Neural cell (in vitro differentiated cells): ENCODE data around the gene SHC2. TPM values are rescaled to one million over a fixed set of nuclear protein-coding genes. Genes with fewer than 3 reads are reported as not detected.
"Not testable (repeated sequence)": the region's sequence is repeated elsewhere in the genome, so short reads cannot be mapped to it uniquely, and the experiment has no call there.

Source experiments
- H2AFZ ChIP-seq: fragments of 200-600, 300-800 bp; sonication (generic), shearing (Covaris generic); 2 replicates; pipeline ENCODE4 v1.6.0; 2014; ENCODE audit warnings: low read depth, mild to moderate bottlenecking, antibody characterized with exemption, low read length, moderate library complexity
- H3F3A ChIP-seq: fragments of 200-600 bp; shearing (Covaris generic); 2 replicates; pipeline ENCODE4 v1.6.1; 2016; ENCODE audit warnings: mild to moderate bottlenecking, moderate library complexity, mixed read lengths, antibody characterized with exemption, low read length; ENCODE audit not compliant: insufficient read depth, poor library complexity, severe bottlenecking
- H3K27ac ChIP-seq: fragments of 200-600, 300-800 bp; sonication (generic), shearing (Covaris generic); 2 replicates; pipeline ENCODE4 v1.5.1; 2014; ENCODE audit warnings: mild to moderate bottlenecking, low read length, moderate library complexity
- H3K27me3 ChIP-seq: fragments of 300-800, 200-600 bp; sonication (generic), shearing (Covaris generic); 2 replicates; pipeline ENCODE4 v1.6.0; 2014; ENCODE audit warnings: mild to moderate bottlenecking, low read depth, low read length, moderate library complexity; ENCODE audit not compliant: insufficient read depth
- H3K36me3 ChIP-seq: fragments of 300-800, 200-600 bp; sonication (generic), shearing (Covaris generic); 2 replicates; pipeline ENCODE4 v1.5.1; 2014; ENCODE audit warnings: mild to moderate bottlenecking, antibody characterized with exemption, low read length, moderate library complexity; ENCODE audit not compliant: insufficient read depth
- H3K4me2 ChIP-seq: fragments of 300-800, 200-600 bp; sonication (generic), shearing (Covaris generic); 2 replicates; pipeline ENCODE4 v1.6.0; 2014; ENCODE audit warnings: mild to moderate bottlenecking, low read length
- H3K4me3 ChIP-seq: fragments of 300-800, 200-600 bp; sonication (generic), shearing (Covaris generic); 2 replicates; pipeline ENCODE4 v1.5.1; 2014; ENCODE audit warnings: mild to moderate bottlenecking, low read length, moderate library complexity
- H3K79me2 ChIP-seq: fragments of 200-600 bp; shearing (Covaris generic); replicated peaks from 2 replicates; pipeline ENCODE4 v1.6.0; 2014; ENCODE audit warnings: mild to moderate bottlenecking, low read length, moderate library complexity; ENCODE audit not compliant: insufficient read depth
- H3K9ac ChIP-seq: fragments of 300-800, 200-600 bp; sonication (generic), shearing (Covaris generic); 2 replicates; pipeline ENCODE4 v1.6.1; 2016; ENCODE audit warnings: mild to moderate bottlenecking, low read length, mixed read lengths
- H3K9me2 ChIP-seq: fragments of 200-600 bp; shearing (Covaris generic); 2 replicates; pipeline ENCODE4 v1.6.1; 2016; ENCODE audit warnings: mild to moderate bottlenecking, low read length, mixed read lengths; ENCODE audit not compliant: insufficient read depth
- H3K9me3 ChIP-seq: fragments of 200-600, 300-800 bp; sonication (generic), shearing (Covaris generic); 2 replicates; pipeline ENCODE4 v1.6.1; 2016; ENCODE audit warnings: mild to moderate bottlenecking, mixed run types, low read length, moderate library complexity, mixed read lengths
- H4K20me1 ChIP-seq: fragments of 200-600 bp; shearing (Covaris generic); 2 replicates; pipeline ENCODE4 v1.6.1; 2016; ENCODE audit warnings: mild to moderate bottlenecking, mixed run types; ENCODE audit not compliant: insufficient read depth
- EP300 ChIP-seq: fragments of 450-650 bp; conservative IDR thresholded peaks from 2 replicates; pipeline ENCODE4 v1.6.1; 2014; ENCODE audit warnings: antibody characterized with exemption, mild to moderate bottlenecking, moderate library complexity; ENCODE audit not compliant: poor library complexity, severe bottlenecking
- EZH2 ChIP-seq: fragments of 200-600, 300-800 bp; shearing (Covaris generic), sonication (generic); IDR thresholded peaks from 2 replicates; pipeline ENCODE4 v1.6.1; 2014; ENCODE audit warnings: antibody characterized with exemption, low read length, borderline replicate concordance, mild to moderate bottlenecking; ENCODE audit not compliant: insufficient read depth, poor library complexity, severe bottlenecking
- MXI1 ChIP-seq: fragments of 450-650 bp; conservative IDR thresholded peaks from 2 replicates; pipeline ENCODE4 v1.6.1; 2014; ENCODE audit warnings: antibody characterized with exemption, mild to moderate bottlenecking; ENCODE audit not compliant: poor library complexity, severe bottlenecking
- POLR2AphosphoS5 ChIP-seq: IDR thresholded peaks from 2 replicates; pipeline ENCODE4 v1.6.1; 2012
- RAD21 ChIP-seq: fragments of 450-650 bp; conservative IDR thresholded peaks from 2 replicates; pipeline ENCODE4 v1.6.1; 2014; ENCODE audit warnings: antibody characterized with exemption, mild to moderate bottlenecking, moderate library complexity
- SMC3 ChIP-seq: fragments of 450-650 bp; conservative IDR thresholded peaks from 2 replicates; pipeline ENCODE4 v1.6.1; 2014; ENCODE audit warnings: antibody characterized with exemption, mild to moderate bottlenecking, moderate library complexity; ENCODE audit not compliant: poor library complexity
- TAF1 ChIP-seq: IDR thresholded peaks from 2 replicates; pipeline ENCODE4 v1.6.1; 2012; ENCODE audit warnings: low read depth
- polyA plus RNA-seq: library from polyadenylated mRNA; depleted of rRNA; stranded (reverse); fragments of >200 nt; gene quantifications from 2 replicates; pipeline ENCODE4 v1.2.3, GENCODE V29; 2014
- TF ChIP-seq, protein P1 (sequence below): IDR thresholded peaks from 2 replicates; pipeline ENCODE4 v1.6.1; 2012; ENCODE audit warnings: borderline replicate concordance
- TF ChIP-seq, protein P2 (sequence below): fragments of 450-650 bp; IDR thresholded peaks from 2 replicates; pipeline ENCODE4 v1.5.1; 2014; ENCODE audit warnings: antibody characterized with exemption, mild to moderate bottlenecking, moderate library complexity; ENCODE audit not compliant: poor library complexity, severe bottlenecking

Gene SHC2
- polyA plus RNA-seq, 1 donor from 2014 or later, result 75.8 TPM

DNA sequence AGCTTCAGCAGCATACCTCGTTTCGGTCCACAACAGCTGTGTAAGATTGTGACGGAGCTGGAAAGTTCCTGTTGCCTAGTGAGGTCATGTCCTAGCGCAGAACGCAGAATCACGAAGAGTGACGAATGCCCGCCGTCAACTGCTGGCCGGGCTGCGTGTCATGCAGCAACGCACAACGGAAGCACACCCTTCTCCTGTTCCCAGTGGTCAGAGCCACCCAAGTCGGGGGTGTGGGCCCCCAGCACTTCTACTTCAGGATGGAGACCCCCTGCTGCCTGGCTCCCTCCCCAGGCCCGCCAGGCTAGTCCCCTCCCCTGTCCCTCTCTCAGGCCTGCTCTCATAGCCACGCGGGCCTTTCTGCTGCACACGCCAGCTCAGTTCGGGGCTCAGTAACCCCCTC, 77.8 kb downstream of the SHC2 start:
- Histone ChIP-seq H3K27me3 (no peaks in the 10 kb centered on the region), H2AFZ (no peak overlapping the region), H3K4me2 (no peak overlapping the region), H3K27ac (no peak overlapping the region), H3K4me3 (no peak overlapping the region), H3K9me2 (no peaks in the 10 kb centered on the region), H3K79me2 (no peaks in the 10 kb centered on the region), H3K9me3 (no peaks in the 10 kb centered on the region), H3K9ac (no peak overlapping the region), H3K36me3 (no peaks in the 10 kb centered on the region), H4K20me1 (no peaks in the 10 kb centered on the region), H3F3A (no peaks in the 10 kb centered on the region)
- TF ChIP-seq EP300, result no peak
- no peak for TF ChIP-seq RAD21
- TF ChIP-seq, protein P1, sequence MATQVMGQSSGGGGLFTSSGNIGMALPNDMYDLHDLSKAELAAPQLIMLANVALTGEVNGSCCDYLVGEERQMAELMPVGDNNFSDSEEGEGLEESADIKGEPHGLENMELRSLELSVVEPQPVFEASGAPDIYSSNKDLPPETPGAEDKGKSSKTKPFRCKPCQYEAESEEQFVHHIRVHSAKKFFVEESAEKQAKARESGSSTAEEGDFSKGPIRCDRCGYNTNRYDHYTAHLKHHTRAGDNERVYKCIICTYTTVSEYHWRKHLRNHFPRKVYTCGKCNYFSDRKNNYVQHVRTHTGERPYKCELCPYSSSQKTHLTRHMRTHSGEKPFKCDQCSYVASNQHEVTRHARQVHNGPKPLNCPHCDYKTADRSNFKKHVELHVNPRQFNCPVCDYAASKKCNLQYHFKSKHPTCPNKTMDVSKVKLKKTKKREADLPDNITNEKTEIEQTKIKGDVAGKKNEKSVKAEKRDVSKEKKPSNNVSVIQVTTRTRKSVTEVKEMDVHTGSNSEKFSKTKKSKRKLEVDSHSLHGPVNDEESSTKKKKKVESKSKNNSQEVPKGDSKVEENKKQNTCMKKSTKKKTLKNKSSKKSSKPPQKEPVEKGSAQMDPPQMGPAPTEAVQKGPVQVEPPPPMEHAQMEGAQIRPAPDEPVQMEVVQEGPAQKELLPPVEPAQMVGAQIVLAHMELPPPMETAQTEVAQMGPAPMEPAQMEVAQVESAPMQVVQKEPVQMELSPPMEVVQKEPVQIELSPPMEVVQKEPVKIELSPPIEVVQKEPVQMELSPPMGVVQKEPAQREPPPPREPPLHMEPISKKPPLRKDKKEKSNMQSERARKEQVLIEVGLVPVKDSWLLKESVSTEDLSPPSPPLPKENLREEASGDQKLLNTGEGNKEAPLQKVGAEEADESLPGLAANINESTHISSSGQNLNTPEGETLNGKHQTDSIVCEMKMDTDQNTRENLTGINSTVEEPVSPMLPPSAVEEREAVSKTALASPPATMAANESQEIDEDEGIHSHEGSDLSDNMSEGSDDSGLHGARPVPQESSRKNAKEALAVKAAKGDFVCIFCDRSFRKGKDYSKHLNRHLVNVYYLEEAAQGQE, result no peak
- TF ChIP-seq SMC3, result no peak
- TF ChIP-seq MXI1, result no peak
- no peak for TF ChIP-seq POLR2AphosphoS5
- TF ChIP-seq, protein P2, sequence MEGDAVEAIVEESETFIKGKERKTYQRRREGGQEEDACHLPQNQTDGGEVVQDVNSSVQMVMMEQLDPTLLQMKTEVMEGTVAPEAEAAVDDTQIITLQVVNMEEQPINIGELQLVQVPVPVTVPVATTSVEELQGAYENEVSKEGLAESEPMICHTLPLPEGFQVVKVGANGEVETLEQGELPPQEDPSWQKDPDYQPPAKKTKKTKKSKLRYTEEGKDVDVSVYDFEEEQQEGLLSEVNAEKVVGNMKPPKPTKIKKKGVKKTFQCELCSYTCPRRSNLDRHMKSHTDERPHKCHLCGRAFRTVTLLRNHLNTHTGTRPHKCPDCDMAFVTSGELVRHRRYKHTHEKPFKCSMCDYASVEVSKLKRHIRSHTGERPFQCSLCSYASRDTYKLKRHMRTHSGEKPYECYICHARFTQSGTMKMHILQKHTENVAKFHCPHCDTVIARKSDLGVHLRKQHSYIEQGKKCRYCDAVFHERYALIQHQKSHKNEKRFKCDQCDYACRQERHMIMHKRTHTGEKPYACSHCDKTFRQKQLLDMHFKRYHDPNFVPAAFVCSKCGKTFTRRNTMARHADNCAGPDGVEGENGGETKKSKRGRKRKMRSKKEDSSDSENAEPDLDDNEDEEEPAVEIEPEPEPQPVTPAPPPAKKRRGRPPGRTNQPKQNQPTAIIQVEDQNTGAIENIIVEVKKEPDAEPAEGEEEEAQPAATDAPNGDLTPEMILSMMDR, result no peak
- TF ChIP-seq TAF1, result no peak
- TF ChIP-seq EZH2, result no peak

DNA sequence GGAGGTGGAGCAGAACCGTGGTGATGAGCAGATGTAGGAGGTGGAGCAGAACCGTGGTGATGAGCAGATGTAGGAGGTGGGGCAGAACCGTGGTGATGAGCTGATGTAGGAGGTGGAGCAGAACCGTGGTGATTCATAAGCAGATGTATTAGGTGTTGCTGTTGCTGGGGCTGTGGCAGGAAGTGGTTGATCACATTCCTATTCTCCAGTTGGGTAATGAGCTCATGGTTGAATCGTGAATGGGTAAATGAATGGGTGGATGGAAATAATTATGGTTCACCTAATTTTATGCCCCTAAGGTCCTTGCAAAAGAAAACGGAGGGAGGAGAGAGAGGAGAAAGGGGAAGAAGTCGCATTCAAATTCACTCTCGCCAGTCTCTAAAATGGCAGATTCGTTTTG, 78.3 kb downstream of the SHC2 start:
- not testable (repeated sequence) for H3K9me2 ChIP-seq, H3K9me3 ChIP-seq, H3K27ac ChIP-seq, H3K9ac ChIP-seq, H3K4me3 ChIP-seq, H2AFZ ChIP-seq, H4K20me1 ChIP-seq, H3K36me3 ChIP-seq, H3K27me3 ChIP-seq, H3F3A ChIP-seq, H3K79me2 ChIP-seq, H3K4me2 ChIP-seq

DNA sequence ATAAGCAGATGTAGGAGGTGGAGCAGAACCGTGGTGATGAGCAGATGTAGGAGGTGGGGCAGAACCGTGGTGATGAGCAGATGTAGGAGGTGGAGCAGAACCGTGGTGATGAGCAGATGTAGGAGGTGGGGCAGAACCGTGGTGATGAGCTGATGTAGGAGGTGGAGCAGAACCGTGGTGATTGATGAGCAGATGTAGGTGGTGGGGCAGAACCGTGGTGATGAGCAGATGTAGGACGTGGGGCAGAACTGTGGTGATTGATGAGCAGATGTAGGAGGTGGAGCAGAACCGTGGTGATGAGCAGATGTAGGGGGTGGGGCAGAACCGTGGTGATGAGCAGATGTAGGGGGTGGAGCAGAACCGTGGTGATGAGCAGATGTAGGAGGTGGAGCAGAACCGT, 78.9 kb downstream of the SHC2 start:
- H3K4me2 ChIP-seq, H3K4me3 ChIP-seq, H3K79me2 ChIP-seq, H3K27me3 ChIP-seq, H3K27ac ChIP-seq, H2AFZ ChIP-seq, H4K20me1 ChIP-seq, H3F3A ChIP-seq, H3K36me3 ChIP-seq, H3K9me3 ChIP-seq, H3K9ac ChIP-seq, H3K9me2 ChIP-seq: not testable (repeated sequence)

DNA sequence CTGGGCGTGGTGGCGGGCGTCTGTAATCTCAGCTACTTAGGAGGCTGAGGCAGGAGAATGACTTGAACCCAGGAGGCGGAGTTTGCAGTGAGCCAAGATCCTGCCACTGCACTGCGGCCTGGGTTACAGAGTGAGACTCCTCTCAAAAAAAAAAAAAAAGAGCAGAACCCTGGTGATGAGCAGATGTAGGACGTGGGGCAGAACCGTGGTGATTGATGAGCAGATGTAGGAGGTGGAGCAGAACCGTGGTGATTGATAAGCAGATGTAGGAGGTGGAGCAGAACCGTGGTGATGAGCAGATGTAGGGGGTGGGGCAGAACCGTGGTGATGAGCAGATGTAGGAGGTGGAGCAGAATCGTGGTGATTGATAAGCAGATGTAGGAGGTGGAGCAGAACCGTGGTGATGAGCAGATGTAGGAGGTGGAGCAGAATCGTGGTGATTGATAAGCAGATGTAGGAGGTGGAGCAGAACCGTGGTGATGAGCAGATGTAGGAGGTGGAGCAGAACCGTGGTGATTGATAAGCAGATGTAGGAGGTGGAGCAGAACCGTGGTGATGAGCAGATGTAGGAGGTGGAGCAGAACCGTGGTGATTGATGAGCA, 80.1 kb downstream of the SHC2 start:
- not testable (repeated sequence) for H3F3A ChIP-seq, H3K4me2 ChIP-seq, H3K9ac ChIP-seq, H3K9me2 ChIP-seq, H2AFZ ChIP-seq, H4K20me1 ChIP-seq, H3K79me2 ChIP-seq, H3K27me3 ChIP-seq, H3K36me3 ChIP-seq, H3K4me3 ChIP-seq, H3K9me3 ChIP-seq, H3K27ac ChIP-seq
